ENCODE data around the gene CDH23. TPM values are rescaled to one million over a fixed set of nuclear protein-coding genes. Genes with fewer than 3 reads are reported as not detected.
A peak's percentile ranks its signal among the peaks of the same experiment; 100 is the strongest.

The CDH23 gene
- total RNA-seq, 1 donor from 2014 or later = not detected

- no peak overlapping the region for H3K4me3 ChIP-seq (ENCODE audit: low read depth, low read length)
- peaks cover 14% of the 10 kb centered on the region for H3K27me3 ChIP-seq (ENCODE audit: control insufficient read depth, insufficient read depth, low read length)
- no peak for FAIRE-seq
- H3K36me3 ChIP-seq (ENCODE audit: control insufficient read depth, insufficient read depth, low read length) = no peaks in the 10 kb centered on the region
- no peak for TF ChIP-seq CTCF (IDR thresholded peaks at IDR 0.05; ENCODE audit: insufficient read depth, low read length, severe bottlenecking)
- DNase-seq (ENCODE audit: low read depth) = no peak
These were observed 81.5 kb downstream of the CDH23 start for GRCh38 chr10:71478173-71478572.

- no peak for TF ChIP-seq CTCF (IDR thresholded peaks at IDR 0.05; ENCODE audit: insufficient read depth, low read length, severe bottlenecking)
- Histone ChIP-seq H3K4me3 (ENCODE audit: low read depth, low read length) (no peak overlapping the region), H3K27me3 (ENCODE audit: control insufficient read depth, insufficient read depth, low read length) (peaks cover 14% of the 10 kb centered on the region), H3K36me3 (ENCODE audit: control insufficient read depth, insufficient read depth, low read length) (no peaks in the 10 kb centered on the region)
- no peak for FAIRE-seq
- no peak for DNase-seq (ENCODE audit: low read depth)
These were observed 82.2 kb downstream of the CDH23 start for GRCh38 chr10:71478813-71479365.

- DNase-seq (ENCODE audit: low read depth) = no peak
- peak; percentile 81 for FAIRE-seq
- peaks cover 14% of the 10 kb centered on the region for H3K27me3 ChIP-seq (ENCODE audit: control insufficient read depth, insufficient read depth, low read length)
These were observed 83.1 kb downstream of the CDH23 start for GRCh38 chr10:71479831-71480230.

GRCh38 chr10:71480662-71481061 is 83.9 kb downstream of the CDH23 start:
- Histone ChIP-seq H3K4me3 (ENCODE audit: low read depth, low read length) (no peak overlapping the region), H3K27me3 (ENCODE audit: control insufficient read depth, insufficient read depth, low read length) (peaks cover 12% of the 10 kb centered on the region), H3K36me3 (ENCODE audit: control insufficient read depth, insufficient read depth, low read length) (no peaks in the 10 kb centered on the region)
- TF ChIP-seq CTCF (IDR thresholded peaks at IDR 0.05; ENCODE audit: insufficient read depth, low read length, severe bottlenecking) = no peak
- DNase-seq (ENCODE audit: low read depth) (no peak), FAIRE-seq (no peak)

More at GRCh38 chr10:71479831-71480230, 83.1 kb downstream of the CDH23 start:
- Histone ChIP-seq H3K36me3 (ENCODE audit: control insufficient read depth, insufficient read depth, low read length) (no peaks in the 10 kb centered on the region), H3K4me3 (ENCODE audit: low read depth, low read length) (no peak overlapping the region)
- no peak for TF ChIP-seq CTCF (IDR thresholded peaks at IDR 0.05; ENCODE audit: insufficient read depth, low read length, severe bottlenecking)

- Histone ChIP-seq H3K27me3 (ENCODE audit: control insufficient read depth, insufficient read depth, low read length) (peaks cover 6% of the 10 kb centered on the region), H3K4me3 (ENCODE audit: low read depth, low read length) (no peak overlapping the region), H3K36me3 (ENCODE audit: control insufficient read depth, insufficient read depth, low read length) (no peaks in the 10 kb centered on the region)
- FAIRE-seq (no peak), DNase-seq (ENCODE audit: low read depth) (no peak)
- no peak for TF ChIP-seq CTCF (IDR thresholded peaks at IDR 0.05; ENCODE audit: insufficient read depth, low read length, severe bottlenecking)
These were observed 85.2 kb downstream of the CDH23 start for GRCh38 chr10:71481746-71482410.
